DND-41 (cell line): ENCODE results near the gene ZNF740.

Source experiments
- ATAC-seq: fragments of 200-7000 bp; cut with Tn5 transposase; 3 replicates; pipeline ENCODE4 v1.9.1; 2021; ENCODE audit warnings: low read depth; ENCODE audit not compliant: insufficient read depth
- DNase-seq: peaks from one replicate; pipeline ENCODE4 v3.0.0-alpha.2; 2020
- H2AFZ ChIP-seq: 2 replicates; pipeline ENCODE4 v1.6.0; 2012; ENCODE audit warnings: low read depth, low read length
- H3K27ac ChIP-seq: 2 replicates; pipeline ENCODE4 v1.5.1; 2012; ENCODE audit warnings: low read length, inconsistent platforms
- H3K27me3 ChIP-seq: fragments of 200-600 bp; sonication (generic); 2 replicates; pipeline ENCODE4 v1.6.0; 2012; ENCODE audit warnings: low read length, mild to moderate bottlenecking, inconsistent platforms; ENCODE audit not compliant: insufficient read depth, poor library complexity
- H3K36me3 ChIP-seq: 2 replicates; pipeline ENCODE4 v1.5.1; 2012; ENCODE audit warnings: low read length, inconsistent platforms; ENCODE audit not compliant: insufficient read depth
- H3K4me1 ChIP-seq: 2 replicates; pipeline ENCODE4 v1.5.1; 2012; ENCODE audit warnings: mild to moderate bottlenecking, low read length; ENCODE audit not compliant: insufficient read depth
- H3K4me2 ChIP-seq: 2 replicates; pipeline ENCODE4 v1.6.0; 2012; ENCODE audit warnings: mild to moderate bottlenecking, moderate library complexity, low read length, inconsistent platforms; ENCODE audit not compliant: insufficient read depth
- H3K4me3 ChIP-seq, 2 experiments: fragments of 200-600 bp in 1 of 2; shearing (Covaris generic) in 1 of 2; 2 replicates each; pipeline ENCODE4 v1.5.1; 2012 to 2016; ENCODE audit warnings: inconsistent platforms in 2 of 2, low read length in 2 of 2, mild to moderate bottlenecking in 2 of 2, low read depth in 1 of 2, moderate library complexity in 1 of 2
- H3K79me2 ChIP-seq: 2 replicates; pipeline ENCODE4 v1.6.0; 2012; ENCODE audit warnings: low read length, inconsistent platforms; ENCODE audit not compliant: insufficient read depth
- H3K9ac ChIP-seq: 2 replicates; pipeline ENCODE4 v1.6.0; 2012; ENCODE audit warnings: low read depth, mild to moderate bottlenecking, inconsistent platforms, low read length, moderate library complexity
- H3K9me3 ChIP-seq: 2 replicates; pipeline ENCODE4 v1.5.1; 2012; ENCODE audit warnings: low read length, moderate library complexity, mild to moderate bottlenecking, inconsistent platforms; ENCODE audit not compliant: insufficient read depth, severe bottlenecking
- H4K20me1 ChIP-seq: 2 replicates; pipeline ENCODE4 v1.6.0; 2012; ENCODE audit warnings: low read length; ENCODE audit not compliant: insufficient read depth
- EZH2 ChIP-seq: IDR thresholded peaks from 3 replicates; pipeline ENCODE4 v1.6.1; 2012; ENCODE audit warnings: borderline replicate concordance, low read depth, mild to moderate bottlenecking, moderate library complexity, low read length, inconsistent platforms; ENCODE audit not compliant: severe bottlenecking
- TF ChIP-seq, protein P1 (sequence below): IDR thresholded peaks from 2 replicates; pipeline ENCODE4 v1.5.1; 2012; ENCODE audit warnings: borderline replicate concordance, low read length, moderate library complexity, mild to moderate bottlenecking; ENCODE audit not compliant: poor library complexity, severe bottlenecking; ENCODE audit errors: extremely low read depth

Gene ZNF740

DNA sequence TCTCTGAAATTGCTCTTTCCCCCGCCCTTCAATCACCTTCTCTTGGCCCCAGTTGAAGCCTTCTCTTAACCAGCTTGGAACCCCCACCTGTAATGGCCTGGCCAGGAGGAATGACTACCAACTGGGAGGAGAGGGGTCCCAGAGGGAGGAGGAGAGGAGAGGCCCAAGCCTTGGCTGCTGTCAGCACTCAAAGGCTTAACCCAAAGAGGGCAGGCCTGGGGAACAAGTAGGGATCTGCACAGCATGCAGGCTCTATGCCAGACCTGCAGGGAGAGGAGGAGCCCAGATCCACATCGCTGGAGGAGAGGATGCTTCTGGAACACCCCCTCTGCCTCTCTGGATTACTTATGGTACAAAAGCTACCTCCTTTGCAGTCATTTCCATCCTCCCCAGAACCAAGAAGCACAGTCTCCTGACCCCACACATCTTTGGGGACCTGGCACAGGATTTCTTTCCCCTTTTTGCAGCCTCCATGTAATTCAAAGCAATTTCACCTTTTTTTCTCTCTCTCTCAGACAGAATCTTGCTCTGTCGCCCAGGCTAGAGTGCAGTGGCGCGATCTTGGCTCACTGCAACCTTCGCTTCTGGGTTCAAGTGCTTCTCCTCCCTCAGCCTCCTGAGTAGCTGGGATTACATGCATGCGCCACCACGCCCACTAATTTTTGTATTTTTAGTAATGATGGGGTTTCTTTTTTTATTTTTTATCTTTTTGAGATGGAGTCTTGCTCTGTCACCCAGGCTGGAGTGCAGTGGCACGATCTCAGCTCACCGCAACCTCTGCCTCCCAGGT, 45.3 kb downstream of the ZNF740 start:
- Histone ChIP-seq H3K27me3 (no peaks in the 10 kb centered on the region), H4K20me1 (no peaks in the 10 kb centered on the region), H2AFZ (no peak overlapping the region), H3K4me2 (no peak overlapping the region), H3K4me1 (peaks cover 35% of the 10 kb centered on the region), H3K36me3 (no peaks in the 10 kb centered on the region), H3K9ac (no peak overlapping the region), H3K27ac (no peak overlapping the region), H3K9me3 (no peaks in the 10 kb centered on the region), H3K4me3 (no peak overlapping the region), H3K79me2 (no peaks in the 10 kb centered on the region)
- TF ChIP-seq, protein P1, sequence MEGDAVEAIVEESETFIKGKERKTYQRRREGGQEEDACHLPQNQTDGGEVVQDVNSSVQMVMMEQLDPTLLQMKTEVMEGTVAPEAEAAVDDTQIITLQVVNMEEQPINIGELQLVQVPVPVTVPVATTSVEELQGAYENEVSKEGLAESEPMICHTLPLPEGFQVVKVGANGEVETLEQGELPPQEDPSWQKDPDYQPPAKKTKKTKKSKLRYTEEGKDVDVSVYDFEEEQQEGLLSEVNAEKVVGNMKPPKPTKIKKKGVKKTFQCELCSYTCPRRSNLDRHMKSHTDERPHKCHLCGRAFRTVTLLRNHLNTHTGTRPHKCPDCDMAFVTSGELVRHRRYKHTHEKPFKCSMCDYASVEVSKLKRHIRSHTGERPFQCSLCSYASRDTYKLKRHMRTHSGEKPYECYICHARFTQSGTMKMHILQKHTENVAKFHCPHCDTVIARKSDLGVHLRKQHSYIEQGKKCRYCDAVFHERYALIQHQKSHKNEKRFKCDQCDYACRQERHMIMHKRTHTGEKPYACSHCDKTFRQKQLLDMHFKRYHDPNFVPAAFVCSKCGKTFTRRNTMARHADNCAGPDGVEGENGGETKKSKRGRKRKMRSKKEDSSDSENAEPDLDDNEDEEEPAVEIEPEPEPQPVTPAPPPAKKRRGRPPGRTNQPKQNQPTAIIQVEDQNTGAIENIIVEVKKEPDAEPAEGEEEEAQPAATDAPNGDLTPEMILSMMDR = no peak
- no peak for TF ChIP-seq EZH2
- DNase-seq = no peak
- no peak for ATAC-seq

DNA sequence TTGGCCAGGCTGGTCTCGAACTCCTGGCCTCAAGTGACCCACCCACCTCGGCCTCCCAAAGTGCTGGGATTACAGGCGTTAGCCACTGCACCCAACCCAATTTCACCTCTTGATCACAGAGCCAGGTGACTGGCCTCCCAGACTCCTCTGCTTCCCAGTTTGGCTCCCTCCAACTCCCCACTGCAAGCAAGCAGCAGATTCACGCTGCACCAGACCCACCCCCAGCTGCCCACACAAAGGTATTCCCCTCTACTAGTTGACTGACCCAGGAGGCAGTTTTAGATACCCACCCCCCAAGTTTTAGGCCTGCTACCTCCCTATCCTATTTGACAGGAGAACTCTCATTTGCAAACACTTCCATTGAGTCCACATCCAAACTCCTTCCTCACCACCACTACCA, 46.3 kb downstream of the ZNF740 start:
- Histone ChIP-seq H2AFZ (no peak overlapping the region), H3K36me3 (no peaks in the 10 kb centered on the region), H3K9me3 (no peaks in the 10 kb centered on the region), H3K27me3 (no peaks in the 10 kb centered on the region), H3K27ac (no peak overlapping the region), H3K9ac (no peak overlapping the region), H3K4me1 (peaks cover 36% of the 10 kb centered on the region), H3K79me2 (no peaks in the 10 kb centered on the region), H3K4me3 (no peak overlapping the region), H4K20me1 (no peaks in the 10 kb centered on the region), H3K4me2 (no peak overlapping the region)
- ATAC-seq (no peak), DNase-seq (no peak)
- TF ChIP-seq EZH2 = no peak
- TF ChIP-seq, protein P1 = no peak

DNA sequence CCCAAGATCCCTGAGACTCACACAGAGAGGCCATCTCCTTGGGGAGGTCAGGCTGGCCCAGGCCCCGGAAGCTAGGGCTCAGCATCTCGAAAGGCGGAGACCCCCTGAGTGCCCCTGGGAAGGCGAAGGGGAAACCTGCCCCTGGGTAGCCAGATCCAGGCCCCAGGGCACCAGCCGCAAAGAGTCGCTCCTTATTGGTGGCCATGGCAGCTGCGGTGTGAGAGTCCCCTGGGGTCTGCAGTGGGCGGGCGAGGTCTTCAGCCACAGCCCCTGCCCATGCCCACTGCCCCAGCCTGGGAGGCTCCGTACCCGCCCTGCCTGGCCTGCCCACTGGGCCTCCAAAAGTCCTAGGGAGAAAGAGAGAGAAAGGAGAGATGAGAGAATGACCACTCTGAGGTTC, 46.8 kb downstream of the ZNF740 start:
- TF ChIP-seq, protein P1 = no peak
- no peak for TF ChIP-seq EZH2
- Histone ChIP-seq H4K20me1 (no peaks in the 10 kb centered on the region), H3K9ac (no peak overlapping the region), H3K9me3 (no peaks in the 10 kb centered on the region), H3K27me3 (no peaks in the 10 kb centered on the region), H3K4me3 (no peak overlapping the region), H3K4me1 (peaks cover 33% of the 10 kb centered on the region), H3K27ac (no peak overlapping the region), H3K79me2 (no peaks in the 10 kb centered on the region), H3K36me3 (no peaks in the 10 kb centered on the region), H2AFZ (no peak overlapping the region), H3K4me2 (no peak overlapping the region)
- DNase-seq (no peak), ATAC-seq (no peak)
